AG09319 (cell line): ENCODE results near the gene GUCA2A.

ENCODE experiments used
- DNase-seq: peaks from one replicate; pipeline ENCODE4 v3.0.0-alpha.2; 2010; ENCODE audit warnings: low read depth; ENCODE audit errors: extremely low read depth
- CTCF ChIP-seq: IDR thresholded peaks from 2 replicates; pipeline ENCODE4 v1.5.1; 2011; ENCODE audit warnings: low read depth, mild to moderate bottlenecking, inconsistent platforms, low read length, moderate library complexity

The GUCA2A gene

GRCh38 chr1:42163114-42163513 lies 1.4 kb downstream of the GUCA2A start:
- no peak for TF ChIP-seq CTCF
- DNase-seq = no peak

- no peak for TF ChIP-seq CTCF
- no peak for DNase-seq
These were observed 2.4 kb downstream of the GUCA2A start for GRCh38 chr1:42162181-42162580.

- no peak for TF ChIP-seq CTCF
- DNase-seq = no peak
These were observed 6.4 kb downstream of the GUCA2A start for GRCh38 chr1:42158189-42158588.

- TF ChIP-seq CTCF = no peak
- DNase-seq = no peak
These were observed 6.9 kb downstream of the GUCA2A start for GRCh38 chr1:42157667-42158066.

GRCh38 chr1:42155362-42155761 lies 9.2 kb downstream of the GUCA2A start:
- no peak for DNase-seq
- no peak for TF ChIP-seq CTCF

GRCh38 chr1:42154685-42155084 lies 9.9 kb downstream of the GUCA2A start:
- no peak for TF ChIP-seq CTCF
- DNase-seq = no peak

GRCh38 chr1:42153624-42154023 lies 10.9 kb downstream of the GUCA2A start:
- DNase-seq = no peak
- TF ChIP-seq CTCF = no peak
